Smooth muscle cell (in vitro differentiated cells): ENCODE measurements around the gene P2RX2. TPM values are rescaled to one million over a fixed set of nuclear protein-coding genes. Genes with fewer than 3 reads are reported as not detected.

Experiments
- DNase-seq: peaks from one replicate; lab custom pipeline; 2025; ENCODE audit not compliant: unreplicated experiment; lab: John Stamatoyannopoulos, UW
- H2AFZ ChIP-seq: fragments of 200-600 bp; sonication (generic); 2 replicates; pipeline ENCODE4 v1.6.0; 2016; ENCODE audit warnings: antibody characterized with exemption, low read depth, mild to moderate bottlenecking
- H3F3A ChIP-seq: fragments of 200-600 bp; sonication (generic); 2 replicates; pipeline ENCODE4 v1.6.0; 2017; ENCODE audit warnings: antibody characterized with exemption, low read depth
- H3K27ac ChIP-seq: fragments of 200-600 bp; sonication (generic); 2 replicates; pipeline ENCODE4 v1.5.1; 2016; ENCODE audit warnings: low read depth, mild to moderate bottlenecking
- H3K27me3 ChIP-seq: fragments of 200-600 bp; sonication (generic); 2 replicates; pipeline ENCODE4 v1.6.1; 2016; ENCODE audit warnings: low read depth, mild to moderate bottlenecking
- H3K36me3 ChIP-seq: fragments of 200-600 bp; sonication (generic); 2 replicates; pipeline ENCODE4 v1.5.1; 2016; ENCODE audit warnings: low read depth
- H3K4me1 ChIP-seq: fragments of 200-600 bp; sonication (generic); 2 replicates; pipeline ENCODE4 v1.5.1; 2016; ENCODE audit warnings: low read depth
- H3K4me2 ChIP-seq: fragments of 200-600 bp; sonication (generic); 2 replicates; pipeline ENCODE4 v1.6.0; 2016; ENCODE audit warnings: mild to moderate bottlenecking
- H3K4me3 ChIP-seq: fragments of 200-600 bp; sonication (generic); 2 replicates; pipeline ENCODE4 v1.5.1; 2016; ENCODE audit warnings: mild to moderate bottlenecking
- H3K79me2 ChIP-seq: fragments of 200-600 bp; sonication (generic); 2 replicates; pipeline ENCODE4 v1.6.0; 2016; ENCODE audit warnings: low read depth, mild to moderate bottlenecking
- H3K9ac ChIP-seq: fragments of 200-600 bp; sonication (generic); 2 replicates; pipeline ENCODE4 v1.6.0; 2016; ENCODE audit warnings: low read depth
- H3K9me3 ChIP-seq: fragments of 200-600 bp; sonication (generic); replicated peaks from 2 replicates; pipeline ENCODE4 v1.5.1; 2016; ENCODE audit warnings: low read depth
- H4K20me1 ChIP-seq: fragments of 200-600 bp; sonication (generic); 2 replicates; pipeline ENCODE4 v1.6.0; 2016; ENCODE audit warnings: low read depth
- WGBS: methylation state at CpG from one replicate; pipeline ENCODE4 v1.1.7; 2016; ENCODE audit warnings: low lambda C conversion rate; 5-methylcytosine and 5-hydroxymethylcytosine counted together
- polyA plus RNA-seq: library from polyadenylated mRNA; unstranded; fragments of >200 nt; fragmentation: Nextera tagmentation; extraction: Ambion mirVana; gene quantifications from 2 replicates; pipeline ENCODE4 v1.2.1, GENCODE V29; 2016
- total RNA-seq: library from RNA; depleted of rRNA; stranded (reverse); fragments of >200 nt; gene quantifications from 2 replicates; pipeline ENCODE4 v1.2.3, GENCODE V29; 2014
- TF ChIP-seq, protein P1 (sequence below): fragments of 200-600 bp; sonication (generic); IDR thresholded peaks from 2 replicates; pipeline ENCODE4 v1.5.1; 2017; ENCODE audit warnings: borderline replicate concordance, mild to moderate bottlenecking, antibody characterized with exemption; ENCODE audit not compliant: insufficient read depth, poor library complexity, severe bottlenecking

Gene P2RX2
- total and polyA plus RNA-seq, 2 experiments from 2014 or later = not detected

DNA sequence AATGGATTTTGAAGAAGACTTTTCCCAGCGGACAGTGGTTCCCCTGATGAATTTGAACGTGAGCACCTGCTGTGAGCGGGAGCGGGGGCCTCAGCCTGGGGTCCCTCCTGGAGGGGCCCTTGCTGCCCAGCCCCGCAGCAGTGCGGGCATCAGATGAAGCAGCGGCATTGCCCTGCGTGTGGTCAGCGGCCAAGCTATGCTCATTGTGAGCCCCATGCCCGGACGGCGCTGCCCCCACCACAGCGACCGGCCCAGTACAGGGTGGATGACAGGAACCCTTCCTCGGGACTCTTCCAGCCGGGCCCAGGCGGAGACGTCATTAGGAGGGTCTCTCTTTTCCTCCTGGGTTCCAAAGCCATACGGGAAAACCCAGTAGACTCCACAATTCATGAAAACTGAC is 11.6 kb upstream of the P2RX2 start:
- WGBS = 86% methylated on average over 19 of the region's 19 CpGs
- no peak overlapping the region for H3K9ac ChIP-seq
- TF ChIP-seq, protein P1, sequence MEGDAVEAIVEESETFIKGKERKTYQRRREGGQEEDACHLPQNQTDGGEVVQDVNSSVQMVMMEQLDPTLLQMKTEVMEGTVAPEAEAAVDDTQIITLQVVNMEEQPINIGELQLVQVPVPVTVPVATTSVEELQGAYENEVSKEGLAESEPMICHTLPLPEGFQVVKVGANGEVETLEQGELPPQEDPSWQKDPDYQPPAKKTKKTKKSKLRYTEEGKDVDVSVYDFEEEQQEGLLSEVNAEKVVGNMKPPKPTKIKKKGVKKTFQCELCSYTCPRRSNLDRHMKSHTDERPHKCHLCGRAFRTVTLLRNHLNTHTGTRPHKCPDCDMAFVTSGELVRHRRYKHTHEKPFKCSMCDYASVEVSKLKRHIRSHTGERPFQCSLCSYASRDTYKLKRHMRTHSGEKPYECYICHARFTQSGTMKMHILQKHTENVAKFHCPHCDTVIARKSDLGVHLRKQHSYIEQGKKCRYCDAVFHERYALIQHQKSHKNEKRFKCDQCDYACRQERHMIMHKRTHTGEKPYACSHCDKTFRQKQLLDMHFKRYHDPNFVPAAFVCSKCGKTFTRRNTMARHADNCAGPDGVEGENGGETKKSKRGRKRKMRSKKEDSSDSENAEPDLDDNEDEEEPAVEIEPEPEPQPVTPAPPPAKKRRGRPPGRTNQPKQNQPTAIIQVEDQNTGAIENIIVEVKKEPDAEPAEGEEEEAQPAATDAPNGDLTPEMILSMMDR = no peak
- H3K27me3 ChIP-seq = peaks cover 47% of the 10 kb centered on the region
- DNase-seq = no peak
- no peaks in the 10 kb centered on the region for H4K20me1 ChIP-seq
- H2AFZ ChIP-seq = no peak overlapping the region
- H3K4me2 ChIP-seq = no peak overlapping the region
- no peak overlapping the region for H3K27ac ChIP-seq
- no peaks in the 10 kb centered on the region for H3K36me3 ChIP-seq
- no peaks in the 10 kb centered on the region for H3K4me1 ChIP-seq
- no peaks in the 10 kb centered on the region for H3K9me3 ChIP-seq
- H3F3A ChIP-seq = no peaks in the 10 kb centered on the region
- H3K4me3 ChIP-seq = no peak overlapping the region
- H3K79me2 ChIP-seq = no peaks in the 10 kb centered on the region

DNA sequence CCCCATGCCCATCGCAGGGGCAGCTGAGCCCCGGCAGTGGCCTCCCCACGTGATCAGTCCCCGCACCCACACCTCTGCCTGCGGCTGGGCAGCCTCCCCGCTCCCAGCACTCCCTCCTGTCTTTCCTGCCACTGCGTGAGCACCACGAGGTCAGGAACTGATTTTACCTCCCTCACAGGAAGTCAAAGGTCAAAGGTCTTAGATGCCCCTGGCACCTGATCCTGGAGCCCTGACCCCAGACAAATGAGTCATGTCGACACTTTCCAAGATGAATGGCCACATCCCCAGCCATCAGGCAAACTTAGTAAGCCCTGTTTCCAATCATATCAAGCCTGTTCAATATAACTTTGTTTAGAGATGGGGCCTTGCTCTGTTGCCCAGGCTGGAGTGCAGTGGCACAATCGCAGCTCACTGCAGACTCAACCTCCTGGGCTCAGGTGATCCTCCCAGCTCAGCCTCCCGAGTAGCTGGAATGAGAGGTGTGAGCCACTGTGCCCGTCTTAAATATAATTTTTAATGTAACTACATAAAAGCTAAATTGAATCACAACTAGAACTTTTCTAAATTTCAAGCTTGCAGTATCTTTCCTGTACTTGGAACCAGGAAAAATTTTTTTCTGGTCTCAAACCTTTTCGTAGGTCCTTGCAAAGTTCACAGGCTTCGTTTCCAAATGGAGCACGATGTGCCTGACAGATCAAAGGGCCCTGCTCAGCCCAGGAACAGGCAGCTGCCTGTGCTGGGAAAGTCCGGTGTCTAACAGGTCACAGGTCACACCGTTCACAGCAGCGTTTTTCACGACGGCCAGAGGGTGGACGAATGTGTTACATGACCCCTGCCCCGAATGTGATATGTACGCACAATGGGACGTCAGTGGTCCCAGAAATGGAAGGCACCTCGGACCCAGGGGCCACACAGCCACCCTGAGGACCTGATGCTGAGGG is 10.1 kb upstream of the P2RX2 start:
- H3K27ac ChIP-seq = no peak overlapping the region
- H3K36me3 ChIP-seq = no peaks in the 10 kb centered on the region
- H3K9ac ChIP-seq = no peak overlapping the region
- TF ChIP-seq, protein P1 = no peak
- H3K4me3 ChIP-seq = no peak overlapping the region
- H3K4me2 ChIP-seq = no peak overlapping the region
- no peaks in the 10 kb centered on the region for H3K79me2 ChIP-seq
- H3K27me3 ChIP-seq = peaks cover 55% of the 10 kb centered on the region
- 83% methylated on average over 25 of the region's 25 CpGs for WGBS
- H3K9me3 ChIP-seq = no peaks in the 10 kb centered on the region
- no peak for DNase-seq
- no peaks in the 10 kb centered on the region for H4K20me1 ChIP-seq
- H3F3A ChIP-seq = no peaks in the 10 kb centered on the region
- no peak overlapping the region for H2AFZ ChIP-seq
- H3K4me1 ChIP-seq = no peaks in the 10 kb centered on the region

DNA sequence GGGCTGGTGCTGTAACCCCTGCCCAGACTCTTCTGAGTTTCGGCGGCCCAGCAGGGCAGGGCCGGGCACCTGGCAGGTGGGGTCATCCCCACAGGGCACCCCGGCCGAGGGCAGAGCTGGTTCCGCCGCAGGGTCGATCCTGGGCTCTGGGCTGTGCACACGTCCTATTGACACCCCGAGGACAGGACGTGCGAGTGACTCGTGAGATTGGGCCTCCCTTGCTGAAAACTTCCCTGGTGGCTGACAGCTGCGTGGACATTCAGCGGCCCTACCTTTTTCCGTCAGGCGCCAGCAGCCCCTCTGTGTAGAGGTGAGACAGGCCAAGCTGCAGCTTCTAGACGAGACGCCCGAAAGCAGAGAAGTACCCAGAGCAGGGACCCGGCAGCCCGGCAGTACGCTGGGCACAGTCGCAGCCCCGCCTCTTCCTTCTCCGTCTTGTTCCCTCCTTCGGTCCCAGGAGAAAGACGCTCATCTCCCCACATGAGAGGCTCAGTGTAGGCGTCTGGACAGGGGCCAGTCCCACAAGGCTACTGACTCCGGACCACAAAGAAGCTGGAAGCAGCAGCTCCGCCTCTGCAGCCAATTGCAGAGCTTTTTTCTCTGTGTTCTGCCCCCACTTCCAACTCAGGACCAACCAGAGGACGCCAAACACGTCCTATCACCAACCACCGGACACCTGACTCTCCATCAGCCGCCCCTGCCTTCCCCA is 8.4 kb upstream of the P2RX2 start, which contains the start of gene LRCOL1:
LRCOL1 (minus strand) TSS at position 532 of the 709 bp plus-strand sequence. CDS start 4,331 bp downstream, outside the sequence.
- Histone ChIP-seq H3K9ac (no peak within 1 kb of the TSS), H3K4me2 (peak within 1 kb of the TSS; percentile 17), H3F3A (no peaks in the 10 kb centered on the region), H4K20me1 (no peaks in the 10 kb centered on the region), H3K27me3 (peaks cover 46% of the 10 kb centered on the region), H3K4me3 (no peak within 1 kb of the TSS), H3K4me1 (no peaks in the 10 kb centered on the region), H3K27ac (no peak within 1 kb of the TSS), H3K36me3 (no peaks in the 10 kb centered on the region), H3K79me2 (no peaks in the 10 kb centered on the region), H2AFZ (no peak within 1 kb of the TSS), H3K9me3 (no peaks in the 10 kb centered on the region)
- TF ChIP-seq, protein P1 = no peak
- DNase-seq = no peak
- 73% methylated on average over 35 of the region's 35 CpGs for WGBS
